K562 treated with DMSO at 1 percent for 48 hours (cell line): ENCODE measurements around the gene LGALS1. TPM values are rescaled to one million over a fixed set of nuclear protein-coding genes. Genes with fewer than 3 reads are reported as not detected.

Experiments
- total RNA-seq: library from RNA; unstranded; fragments of 300-600 nt; gene quantifications from 2 replicates; pipeline ENCODE4 v1.2.3, GENCODE V29; 2022; ENCODE audit warnings: low replicate concordance; ENCODE audit errors: extremely low read depth

Gene LGALS1
- not detected in 2 replicates for total RNA-seq

GRCh38 chr22:37674951-37675929 lies at the start of gene LGALS1:
Gene LGALS1 (plus strand): TSS chr22:37675636. CDS start chr22:37675703, 67 bp downstream.

GRCh38 chr22:37639070-37639760 lies 36.2 kb upstream of the LGALS1 start, which contains the start of gene SH3BP1:
Gene SH3BP1 (plus strand): TSS chr22:37639669. CDS start chr22:37639788, 119 bp downstream.

GRCh38 chr22:37658133-37659065 lies 17.0 kb upstream of the LGALS1 start, which contains the start of gene PDXP:
Gene PDXP (plus strand): TSS chr22:37658723. CDS start chr22:37658783, 60 bp downstream.

GRCh38 chr22:37686002-37686982 lies 10.9 kb downstream of the LGALS1 start, which contains the start of gene NOL12:
Gene NOL12 (plus strand): TSS chr22:37686343. CDS start chr22:37686393, 50 bp downstream.

GRCh38 chr22:37696657-37697537 lies 21.5 kb downstream of the LGALS1 start, which contains the start of gene TRIOBP:
Gene TRIOBP (plus strand): TSS chr22:37697048. CDS start chr22:37701366, 4,318 bp downstream.

Other genes starting within 250 kb of the LGALS1 start
- gene ELFN2, start 248.2 kb upstream of the LGALS1 start, total RNA-seq: not detected in 2 replicates
- not detected in 2 replicates for gene MFNG, start 189.3 kb upstream of the LGALS1 start, total RNA-seq
- gene CARD10, start 156.2 kb upstream of the LGALS1 start, total RNA-seq: not detected in 2 replicates
- gene CDC42EP1, start 115.2 kb upstream of the LGALS1 start, total RNA-seq: not detected in 2 replicates
- gene LGALS2, start 95.5 kb upstream of the LGALS1 start, total RNA-seq: not detected in 2 replicates
- not detected in 2 replicates for gene GGA1, start 66.8 kb upstream of the LGALS1 start, total RNA-seq
- gene SH3BP1, start 36.0 kb upstream of the LGALS1 start, total RNA-seq: not detected in 2 replicates
- not detected in 2 replicates for gene PDXP, start 16.9 kb upstream of the LGALS1 start, total RNA-seq
- gene NOL12, start 10.7 kb downstream of the LGALS1 start, total RNA-seq: not detected in 2 replicates
- gene TRIOBP, start 21.4 kb downstream of the LGALS1 start, total RNA-seq: not detected in 2 replicates
- gene GCAT, start 132.3 kb downstream of the LGALS1 start, total RNA-seq: not detected in 2 replicates
- not detected in 2 replicates for gene GALR3, start 147.7 kb downstream of the LGALS1 start, total RNA-seq
- not detected in 2 replicates for gene ANKRD54, start 168.7 kb downstream of the LGALS1 start, total RNA-seq
- 851 TPM in 1 of 2 replicates, not detected in the other for gene EIF3L, start 173.8 kb downstream of the LGALS1 start, total RNA-seq
- gene MICALL1, start 230.7 kb downstream of the LGALS1 start, total RNA-seq: not detected in 2 replicates